NT2/D1 (cell line): Measurements from ENCODE around the gene GPR151.

Experiments
- YY1 ChIP-seq: IDR thresholded peaks from 2 replicates; pipeline ENCODE4 v1.6.1; 2011; ENCODE audit not compliant: insufficient read length, insufficient read depth
- ZNF274 ChIP-seq: IDR thresholded peaks from 2 replicates; pipeline ENCODE4 v1.6.1; 2011; ENCODE audit warnings: mild to moderate bottlenecking, low read depth, low read length

DNA sequence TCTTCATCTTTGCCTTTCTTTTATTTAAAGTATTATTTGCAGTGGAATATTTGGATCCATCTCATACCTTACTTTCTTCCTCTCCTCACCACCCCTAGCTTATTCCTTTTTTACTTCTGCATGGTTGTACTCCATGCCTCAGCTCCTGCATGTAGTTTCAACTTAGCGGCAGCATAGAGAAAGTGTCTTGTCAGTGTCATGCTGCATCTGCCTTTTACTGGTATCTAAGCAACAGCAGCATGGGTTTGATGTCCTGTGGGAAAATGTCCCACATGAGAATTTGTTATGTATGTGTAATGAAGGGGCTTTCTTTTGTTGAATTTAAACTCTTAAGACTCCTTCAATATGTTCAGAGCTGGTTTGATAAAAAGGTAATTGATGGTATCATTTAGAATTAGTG is 48.2 kb downstream of the GPR151 start:
- no peak for TF ChIP-seq ZNF274
- no peak for TF ChIP-seq YY1
